Measurements from ENCODE around the gene ZFYVE16. TPM values are rescaled to one million over a fixed set of nuclear protein-coding genes. Genes with fewer than 3 reads are reported as not detected.

ZFYVE16 gene
- total RNA-seq, 1 experiment from 2014 or later = 21.9 TPM

- no peak for DNase-seq
- H2AFZ ChIP-seq (ENCODE audit: low read length) = no peak overlapping the region
- no peak overlapping the region for H4K8ac ChIP-seq (replicated peaks; ENCODE audit: insufficient read length, low read depth, low read length)
- no peaks in the 10 kb centered on the region for H3K4me1 ChIP-seq (ENCODE audit: insufficient read depth, low read length)
- no peak overlapping the region for H3K27ac ChIP-seq (ENCODE audit: insufficient read length, low read depth, low read length)
- H3K56ac ChIP-seq (ENCODE audit: insufficient read length, low read depth, low read length) = no peak overlapping the region
- H2BK20ac ChIP-seq (ENCODE audit: low read depth, low read length, poor library complexity, severe bottlenecking) = no peak overlapping the region
- H3K4me2 ChIP-seq (ENCODE audit: insufficient read depth, insufficient read length, low read length) = no peak overlapping the region
- no peaks in the 10 kb centered on the region for H3K79me2 ChIP-seq (ENCODE audit: insufficient read depth, low read length)
- no peak overlapping the region for H2BK120ac ChIP-seq (ENCODE audit: low read depth, low read length, poor library complexity, severe bottlenecking)
- no peak overlapping the region for H3K23ac ChIP-seq (ENCODE audit: insufficient read length, low read depth, low read length)
- Mint-ChIP-seq H3K27me3 (ENCODE audit: low read depth) (no peaks in the 10 kb centered on the region), H3K36me3 (ENCODE audit: insufficient read depth in 1 of 3, low read depth in 3 of 3) (peaks cover 26 to 62% (median 54%) of the 10 kb centered on the region in 3 experiments), H3K4me1 (peaks cover 8 to 11% of the 10 kb centered on the region in 2 experiments; a peak in 2 of 4 replicates), H3K4me3 (no peak overlapping the region), H3K27ac (no peak overlapping the region), H3K9me3 (peaks cover 22 to 30% of the 10 kb centered on the region in 2 experiments)
- no peak overlapping the region for H3K9ac ChIP-seq (ENCODE audit: extremely low read depth, insufficient read length, low read length)
- no peaks in the 10 kb centered on the region for H3K9me3 ChIP-seq (ENCODE audit: control insufficient read depth, low read depth, low read length)
- H2AK5ac ChIP-seq (ENCODE audit: insufficient read length, low read length) = no peak overlapping the region
- no peak overlapping the region for H3K18ac ChIP-seq (ENCODE audit: insufficient read length, low read depth, low read length)
- H3K14ac ChIP-seq (ENCODE audit: insufficient read depth, low read length) = no peak overlapping the region
- H2BK5ac ChIP-seq (ENCODE audit: insufficient read length, low read length) = no peak overlapping the region
- H3K4ac ChIP-seq (ENCODE audit: low read depth, low read length) = no peak overlapping the region
- H2BK12ac ChIP-seq (ENCODE audit: insufficient read length, low read depth, low read length) = no peak overlapping the region
- H3K27me3 ChIP-seq (ENCODE audit: insufficient read depth, low read length) = no peaks in the 10 kb centered on the region
- H3K79me1 ChIP-seq (ENCODE audit: insufficient read depth, low read depth, low read length, poor library complexity, severe bottlenecking) = no peaks in the 10 kb centered on the region
- no peak overlapping the region for H2BK15ac ChIP-seq (ENCODE audit: low read depth, low read length)
- H3K23me2 ChIP-seq (ENCODE audit: insufficient read length, low read depth, low read length, poor library complexity, severe bottlenecking) = no peaks in the 10 kb centered on the region
- H4K5ac ChIP-seq (ENCODE audit: insufficient read length, low read depth, low read length) = no peak overlapping the region
- no peak overlapping the region for H3T11ph ChIP-seq (ENCODE audit: low read length)
- H4K20me1 ChIP-seq (ENCODE audit: control insufficient read depth, insufficient read depth, insufficient read length) = no peaks in the 10 kb centered on the region
- TF ChIP-seq CTCF (conservative IDR thresholded peaks at IDR 0.05) = no peak
- no peak overlapping the region for H4K91ac ChIP-seq (ENCODE audit: insufficient read length, low read depth, low read length)
Measured at GRCh38 chr5:80479713-80480112, 71.8 kb downstream of the ZFYVE16 start.

Measured in H9 (cell line).